ENCODE results near the gene BLTP3A. TPM values are rescaled to one million over a fixed set of nuclear protein-coding genes. Genes with fewer than 3 reads are reported as not detected.

The BLTP3A gene
- total RNA-seq, 1 experiment from 2014 or later, result 20.2 TPM

DNA sequence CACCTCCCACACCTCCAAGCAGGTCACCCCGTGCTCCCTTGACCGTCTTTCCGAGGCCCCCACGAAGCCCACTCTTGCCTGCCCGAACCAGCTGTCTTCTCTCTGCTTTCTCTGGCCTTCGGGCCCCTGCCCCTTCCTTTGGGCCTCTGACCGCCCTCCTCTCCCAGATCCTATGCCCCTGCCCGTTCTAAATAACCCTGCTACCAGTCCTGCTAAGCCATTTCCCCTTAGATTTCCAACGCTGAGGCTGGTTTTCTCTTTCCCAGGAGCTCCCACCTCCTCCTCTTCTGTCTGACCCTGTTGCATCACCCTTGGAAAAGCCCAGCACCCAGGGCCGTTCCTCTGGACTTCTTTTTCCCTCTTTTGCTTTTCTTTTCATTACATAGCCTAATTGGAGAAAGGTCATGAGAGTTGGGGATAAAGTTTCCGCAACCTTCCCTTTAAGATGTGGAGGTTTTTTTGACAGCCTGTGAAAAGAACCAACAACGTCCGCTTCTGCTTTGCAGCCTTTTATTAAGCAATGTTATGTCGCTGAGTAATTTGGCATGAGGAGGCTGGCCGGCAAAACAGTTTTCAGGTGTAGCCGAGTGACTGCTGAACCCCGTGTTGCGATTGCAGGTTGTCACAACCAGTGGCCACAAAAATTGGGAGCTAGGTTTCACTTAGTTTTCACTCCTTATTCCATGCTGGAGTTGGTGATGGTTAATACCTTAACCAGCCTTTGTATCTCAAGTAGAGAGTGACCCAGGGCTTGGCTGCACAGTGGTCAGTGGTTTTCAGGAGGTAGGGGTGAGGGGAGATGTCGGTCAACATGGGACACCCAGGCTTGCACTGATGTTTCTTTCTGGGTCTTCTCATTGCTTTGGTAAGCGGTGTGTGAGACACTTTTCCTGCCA, 970 bp downstream of the BLTP3A start:
- Histone ChIP-seq H3K4me1 (ENCODE audit: control insufficient read depth, insufficient read depth, low read length) (peaks cover 11% of the 10 kb centered on the region), H3K36me3 (ENCODE audit: control insufficient read depth, insufficient read depth, low read length) (no peaks in the 10 kb centered on the region), H3K27ac (ENCODE audit: low read length) (peak overlapping the region; percentile 86), H3K27me3 (ENCODE audit: control insufficient read depth, insufficient read depth, low read length) (no peaks in the 10 kb centered on the region), H3K9me3 (ENCODE audit: control insufficient read depth, insufficient read depth, low read depth, low read length) (no peaks in the 10 kb centered on the region), H3K4me3 (ENCODE audit: low read depth in 2 of 2, low read length in 2 of 2) (peak overlapping the region; percentile 63 to 92)
- no peak for TF ChIP-seq REST (IDR thresholded peaks at IDR 0.05; ENCODE audit: insufficient read depth in 1 of 2, low read depth in 2 of 2, low read length in 1 of 2)
- TF ChIP-seq SIN3A (IDR thresholded peaks at IDR 0.05; ENCODE audit: borderline replicate concordance, insufficient read depth, low read depth, low read length), result no peak
- no peak for TF ChIP-seq POLR2AphosphoS5 (IDR thresholded peaks at IDR 0.05; ENCODE audit: low read depth, low read length)
- TF ChIP-seq CTCF (IDR thresholded peaks at IDR 0.05), result no peak
- TF ChIP-seq TCF7L2 (IDR thresholded peaks at IDR 0.05; ENCODE audit: low read depth, low read length), result no peak
- POLR2A ChIA-PET, result no interaction called here
- DNase-seq (ENCODE audit: low read depth, low spot score) (no peak), ATAC-seq (peak; percentile 34)
- in situ Hi-C loops (cut with HindIII; ENCODE audit: low pct_unique_long_range_greater_than_20kb, low sequenced_read_pairs), result no loop called here
- BruUV-seq (replicated peaks), result no TSS peak
- intact Hi-C loops (cut with micrococcal nuclease; ENCODE audit: unreplicated experiment), result no loop called here
- CTCF ChIA-PET, result interaction anchor here (0.6 kb wide), 1 partner anchor 185 kb away, joined by 4 read pairs; no protein-coding TSS in a partner anchor

- intact Hi-C loops (cut with micrococcal nuclease; ENCODE audit: unreplicated experiment) (no loop called here), in situ Hi-C loops (cut with HindIII; ENCODE audit: low pct_unique_long_range_greater_than_20kb, low sequenced_read_pairs) (no loop called here)
- ChIA-PET CTCF (no interaction called here), POLR2A (interaction anchor here (0.7 kb wide), 1 partner anchor 381 kb away, joined by 3 read pairs; no protein-coding TSS in a partner anchor)
- no TSS peak for BruUV-seq (replicated peaks)
- no peak for TF ChIP-seq SIN3A (IDR thresholded peaks at IDR 0.05; ENCODE audit: borderline replicate concordance, insufficient read depth, low read depth, low read length)
- no peak for TF ChIP-seq TCF7L2 (IDR thresholded peaks at IDR 0.05; ENCODE audit: low read depth, low read length)
- TF ChIP-seq REST (IDR thresholded peaks at IDR 0.05; ENCODE audit: insufficient read depth in 1 of 2, low read depth in 2 of 2, low read length in 1 of 2), result no peak
- no peak for TF ChIP-seq POLR2AphosphoS5 (IDR thresholded peaks at IDR 0.05; ENCODE audit: low read depth, low read length)
- TF ChIP-seq CTCF (IDR thresholded peaks at IDR 0.05), result no peak
- Histone ChIP-seq H3K36me3 (ENCODE audit: control insufficient read depth, insufficient read depth, low read length) (no peaks in the 10 kb centered on the region), H3K4me1 (ENCODE audit: control insufficient read depth, insufficient read depth, low read length) (peaks cover 11% of the 10 kb centered on the region), H3K27ac (ENCODE audit: low read length) (no peak overlapping the region), H3K4me3 (ENCODE audit: low read depth in 2 of 2, low read length in 2 of 2) (no peak overlapping the region), H3K9me3 (ENCODE audit: control insufficient read depth, insufficient read depth, low read depth, low read length) (no peaks in the 10 kb centered on the region), H3K27me3 (ENCODE audit: control insufficient read depth, insufficient read depth, low read length) (no peaks in the 10 kb centered on the region)
- DNase-seq (ENCODE audit: low read depth, low spot score), result no peak
- no peak for ATAC-seq
Measured at GRCh38 chr6:34793877-34794276, 2.0 kb downstream of the BLTP3A start.

Measured in Panc1 (cell line).